ENCODE measurements around the gene PAXIP1.

GRCh38 chr7:155051355-155051754 lies 48.4 kb upstream of the PAXIP1 start:
- TF ChIP-seq YY1 (IDR thresholded peaks at IDR 0.05; ENCODE audit: low read depth) (no peak), CREB1 (IDR thresholded peaks at IDR 0.05; ENCODE audit: low read depth) (no peak), TAF1 (IDR thresholded peaks at IDR 0.05; ENCODE audit: low read depth) (no peak), RAD21 (IDR thresholded peaks at IDR 0.05; ENCODE audit: low read depth) (no peak), CEBPB (IDR thresholded peaks at IDR 0.05) (no peak), EP300 (IDR thresholded peaks at IDR 0.05; ENCODE audit: borderline replicate concordance) (no peak), FOXM1 (IDR thresholded peaks at IDR 0.05; ENCODE audit: borderline replicate concordance, low read depth) (no peak)
- TF ChIP-seq, protein P1, sequence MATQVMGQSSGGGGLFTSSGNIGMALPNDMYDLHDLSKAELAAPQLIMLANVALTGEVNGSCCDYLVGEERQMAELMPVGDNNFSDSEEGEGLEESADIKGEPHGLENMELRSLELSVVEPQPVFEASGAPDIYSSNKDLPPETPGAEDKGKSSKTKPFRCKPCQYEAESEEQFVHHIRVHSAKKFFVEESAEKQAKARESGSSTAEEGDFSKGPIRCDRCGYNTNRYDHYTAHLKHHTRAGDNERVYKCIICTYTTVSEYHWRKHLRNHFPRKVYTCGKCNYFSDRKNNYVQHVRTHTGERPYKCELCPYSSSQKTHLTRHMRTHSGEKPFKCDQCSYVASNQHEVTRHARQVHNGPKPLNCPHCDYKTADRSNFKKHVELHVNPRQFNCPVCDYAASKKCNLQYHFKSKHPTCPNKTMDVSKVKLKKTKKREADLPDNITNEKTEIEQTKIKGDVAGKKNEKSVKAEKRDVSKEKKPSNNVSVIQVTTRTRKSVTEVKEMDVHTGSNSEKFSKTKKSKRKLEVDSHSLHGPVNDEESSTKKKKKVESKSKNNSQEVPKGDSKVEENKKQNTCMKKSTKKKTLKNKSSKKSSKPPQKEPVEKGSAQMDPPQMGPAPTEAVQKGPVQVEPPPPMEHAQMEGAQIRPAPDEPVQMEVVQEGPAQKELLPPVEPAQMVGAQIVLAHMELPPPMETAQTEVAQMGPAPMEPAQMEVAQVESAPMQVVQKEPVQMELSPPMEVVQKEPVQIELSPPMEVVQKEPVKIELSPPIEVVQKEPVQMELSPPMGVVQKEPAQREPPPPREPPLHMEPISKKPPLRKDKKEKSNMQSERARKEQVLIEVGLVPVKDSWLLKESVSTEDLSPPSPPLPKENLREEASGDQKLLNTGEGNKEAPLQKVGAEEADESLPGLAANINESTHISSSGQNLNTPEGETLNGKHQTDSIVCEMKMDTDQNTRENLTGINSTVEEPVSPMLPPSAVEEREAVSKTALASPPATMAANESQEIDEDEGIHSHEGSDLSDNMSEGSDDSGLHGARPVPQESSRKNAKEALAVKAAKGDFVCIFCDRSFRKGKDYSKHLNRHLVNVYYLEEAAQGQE (IDR thresholded peaks at IDR 0.05; ENCODE audit: low read depth) = no peak
- TF ChIP-seq, protein P2, sequence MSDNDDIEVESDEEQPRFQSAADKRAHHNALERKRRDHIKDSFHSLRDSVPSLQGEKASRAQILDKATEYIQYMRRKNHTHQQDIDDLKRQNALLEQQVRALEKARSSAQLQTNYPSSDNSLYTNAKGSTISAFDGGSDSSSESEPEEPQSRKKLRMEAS (IDR thresholded peaks at IDR 0.05) = no peak
